ENCODE results near the gene SIGMAR1.

The SIGMAR1 gene

GRCh38 chr9:34659592-34660253 lies 22.1 kb upstream of the SIGMAR1 start:
- Histone ChIP-seq H2AFZ (ENCODE audit: low read depth, low read length) (no peak overlapping the region), H2BK120ac (ENCODE audit: low read depth, low read length) (no peak overlapping the region)
- WGBS, result 92% methylated on average over 8 of the region's 8 CpGs

GRCh38 chr9:34658461-34658860 lies 20.9 kb upstream of the SIGMAR1 start:
- DNase-seq, result no peak
- Histone ChIP-seq H3K27me3 (ENCODE audit: control insufficient read depth in 1 of 2, insufficient read depth in 1 of 2, low read length in 2 of 2) (no peaks in the 10 kb centered on the region), H3K9me3 (ENCODE audit: control insufficient read depth, low read length) (no peaks in the 10 kb centered on the region), H3K14ac (ENCODE audit: low read length in 2 of 2) (no peak overlapping the region), H2BK120ac (ENCODE audit: low read depth, low read length) (no peak overlapping the region), H2BK5ac (ENCODE audit: low read depth, low read length, poor library complexity, severe bottlenecking) (no peak overlapping the region), H3K23ac (ENCODE audit: low read length in 2 of 2) (no peak overlapping the region), H2AFZ (ENCODE audit: low read depth, low read length) (no peak overlapping the region), H2BK12ac (ENCODE audit: low read length in 2 of 2) (peak overlapping the region in 1 of 2 experiments; percentile 10), H2BK15ac (ENCODE audit: low read depth, poor library complexity, severe bottlenecking) (no peak overlapping the region), H3K36me3 (ENCODE audit: control insufficient read depth in 1 of 2, insufficient read depth in 2 of 2, low read depth in 1 of 2, low read length in 2 of 2) (peaks cover 17 to 24% of the 10 kb centered on the region in 2 experiments), H2AK5ac (ENCODE audit: low read length, severe bottlenecking) (no peak overlapping the region), H3K27ac (ENCODE audit: low read length, poor library complexity, severe bottlenecking) (no peak overlapping the region), H4K8ac (ENCODE audit: low read length) (no peak overlapping the region), H3K9ac (ENCODE audit: low read length) (no peak overlapping the region), H3K79me1 (replicated peaks; ENCODE audit: low read length, poor library complexity, severe bottlenecking) (peaks cover under 1% of the 10 kb centered on the region), H4K91ac (ENCODE audit: low read length) (no peak overlapping the region), H3K4me1 (ENCODE audit: control insufficient read depth, insufficient read depth, low read depth, low read length) (peaks cover 8% of the 10 kb centered on the region), H3K4me2 (ENCODE audit: low read length, poor library complexity, severe bottlenecking) (no peak overlapping the region), H3K18ac (ENCODE audit: low read depth in 1 of 2, low read length in 2 of 2) (no peak overlapping the region), H3K4me3 (ENCODE audit: insufficient read depth in 1 of 2, low read depth in 1 of 2, low read length in 2 of 2) (no peak overlapping the region), H3K4ac (ENCODE audit: low read depth in 1 of 2, low read length in 2 of 2) (no peak overlapping the region)
- WGBS, result 91% methylated on average over 14 of the region's 14 CpGs

More at GRCh38 chr9:34659592-34660253, 22.1 kb upstream of the SIGMAR1 start:
- H4K8ac ChIP-seq (ENCODE audit: low read length), result no peak overlapping the region
- no peak overlapping the region for H3K9ac ChIP-seq (ENCODE audit: low read length)
- H4K91ac ChIP-seq (ENCODE audit: low read length), result no peak overlapping the region
- H3K4me1 ChIP-seq (ENCODE audit: control insufficient read depth, insufficient read depth, low read depth, low read length), result peaks cover 4% of the 10 kb centered on the region
- no peak overlapping the region for H2AK5ac ChIP-seq (ENCODE audit: low read length, severe bottlenecking)
- no peak overlapping the region for H3K14ac ChIP-seq (ENCODE audit: low read length in 2 of 2)
- H2BK15ac ChIP-seq (ENCODE audit: low read depth, poor library complexity, severe bottlenecking), result no peak overlapping the region
- H3K23ac ChIP-seq (ENCODE audit: low read length in 2 of 2), result no peak overlapping the region
- H2BK5ac ChIP-seq (ENCODE audit: low read depth, low read length, poor library complexity, severe bottlenecking), result no peak overlapping the region
- H3K9me3 ChIP-seq (ENCODE audit: control insufficient read depth, low read length), result no peaks in the 10 kb centered on the region
- no peak overlapping the region for H3K4me3 ChIP-seq (ENCODE audit: insufficient read depth in 1 of 2, low read depth in 1 of 2, low read length in 2 of 2)
- no peak overlapping the region for H3K4ac ChIP-seq (ENCODE audit: low read depth in 1 of 2, low read length in 2 of 2)
- H3K79me1 ChIP-seq (replicated peaks; ENCODE audit: low read length, poor library complexity, severe bottlenecking), result peaks cover 2% of the 10 kb centered on the region
- H3K36me3 ChIP-seq (ENCODE audit: control insufficient read depth in 1 of 2, insufficient read depth in 2 of 2, low read depth in 1 of 2, low read length in 2 of 2), result peaks cover 17 to 29% of the 10 kb centered on the region in 2 experiments
- no peak overlapping the region for H3K27ac ChIP-seq (ENCODE audit: low read length, poor library complexity, severe bottlenecking)
- H3K4me2 ChIP-seq (ENCODE audit: low read length, poor library complexity, severe bottlenecking), result no peak overlapping the region
- H3K18ac ChIP-seq (ENCODE audit: low read depth in 1 of 2, low read length in 2 of 2), result no peak overlapping the region
- peak; percentile 51 for DNase-seq
- no peaks in the 10 kb centered on the region for H3K27me3 ChIP-seq (ENCODE audit: control insufficient read depth in 1 of 2, insufficient read depth in 1 of 2, low read length in 2 of 2)
- no peak overlapping the region for H2BK12ac ChIP-seq (ENCODE audit: low read length in 2 of 2)

- H2AFZ ChIP-seq (ENCODE audit: low read depth, low read length), result no peak overlapping the region
- no peak overlapping the region for H2BK15ac ChIP-seq (ENCODE audit: low read depth, poor library complexity, severe bottlenecking)
- no peaks in the 10 kb centered on the region for H3K9me3 ChIP-seq (ENCODE audit: control insufficient read depth, low read length)
- H4K8ac ChIP-seq (ENCODE audit: low read length), result no peak overlapping the region
- H2BK120ac ChIP-seq (ENCODE audit: low read depth, low read length), result no peak overlapping the region
- H3K79me1 ChIP-seq (replicated peaks; ENCODE audit: low read length, poor library complexity, severe bottlenecking), result peaks cover 3% of the 10 kb centered on the region
- H3K23ac ChIP-seq (ENCODE audit: low read length in 2 of 2), result no peak overlapping the region
- no peaks in the 10 kb centered on the region for H3K27me3 ChIP-seq (ENCODE audit: control insufficient read depth in 1 of 2, insufficient read depth in 1 of 2, low read length in 2 of 2)
- H3K36me3 ChIP-seq (ENCODE audit: control insufficient read depth in 1 of 2, insufficient read depth in 2 of 2, low read depth in 1 of 2, low read length in 2 of 2), result peaks cover 15 to 20% of the 10 kb centered on the region in 2 experiments
- 87% methylated on average over 3 of the region's 5 CpGs for WGBS
- H2AK5ac ChIP-seq (ENCODE audit: low read length, severe bottlenecking), result no peak overlapping the region
- no peak overlapping the region for H3K4ac ChIP-seq (ENCODE audit: low read depth in 1 of 2, low read length in 2 of 2)
- H3K4me1 ChIP-seq (ENCODE audit: control insufficient read depth, insufficient read depth, low read depth, low read length), result peaks cover 22% of the 10 kb centered on the region
- no peak overlapping the region for H3K27ac ChIP-seq (ENCODE audit: low read length, poor library complexity, severe bottlenecking)
- H2BK12ac ChIP-seq (ENCODE audit: low read length in 2 of 2), result no peak overlapping the region
- no peak overlapping the region for H2BK5ac ChIP-seq (ENCODE audit: low read depth, low read length, poor library complexity, severe bottlenecking)
- H4K91ac ChIP-seq (ENCODE audit: low read length), result no peak overlapping the region
- H3K4me2 ChIP-seq (ENCODE audit: low read length, poor library complexity, severe bottlenecking), result no peak overlapping the region
- no peak overlapping the region for H3K18ac ChIP-seq (ENCODE audit: low read depth in 1 of 2, low read length in 2 of 2)
- H3K4me3 ChIP-seq (ENCODE audit: insufficient read depth in 1 of 2, low read depth in 1 of 2, low read length in 2 of 2), result no peak overlapping the region
- no peak overlapping the region for H3K9ac ChIP-seq (ENCODE audit: low read length)
- DNase-seq, result no peak
- no peak overlapping the region for H3K14ac ChIP-seq (ENCODE audit: low read length in 2 of 2)
Observed at GRCh38 chr9:34656992-34657391, 19.4 kb upstream of the SIGMAR1 start.

- Histone ChIP-seq H3K79me1 (replicated peaks; ENCODE audit: low read length, poor library complexity, severe bottlenecking) (peaks cover 7% of the 10 kb centered on the region), H3K4me2 (ENCODE audit: low read length, poor library complexity, severe bottlenecking) (no peak overlapping the region), H3K18ac (ENCODE audit: low read depth in 1 of 2, low read length in 2 of 2) (no peak overlapping the region), H4K91ac (ENCODE audit: low read length) (peak overlapping the region; percentile 55), H2BK5ac (ENCODE audit: low read depth, low read length, poor library complexity, severe bottlenecking) (no peak overlapping the region), H4K8ac (ENCODE audit: low read length) (no peak overlapping the region), H3K9ac (ENCODE audit: low read length) (peak overlapping the region; percentile 58), H2BK12ac (ENCODE audit: low read length in 2 of 2) (no peak overlapping the region), H3K23ac (ENCODE audit: low read length in 2 of 2) (no peak overlapping the region), H2BK15ac (ENCODE audit: low read depth, poor library complexity, severe bottlenecking) (no peak overlapping the region), H3K9me3 (ENCODE audit: control insufficient read depth, low read length) (no peaks in the 10 kb centered on the region), H3K27me3 (ENCODE audit: control insufficient read depth in 1 of 2, insufficient read depth in 1 of 2, low read length in 2 of 2) (no peaks in the 10 kb centered on the region), H3K4ac (ENCODE audit: low read depth in 1 of 2, low read length in 2 of 2) (no peak overlapping the region), H2AFZ (ENCODE audit: low read depth, low read length) (no peak overlapping the region), H3K36me3 (ENCODE audit: control insufficient read depth in 1 of 2, insufficient read depth in 2 of 2, low read depth in 1 of 2, low read length in 2 of 2) (peaks cover 11 to 18% of the 10 kb centered on the region in 2 experiments), H3K4me3 (ENCODE audit: insufficient read depth in 1 of 2, low read depth in 1 of 2, low read length in 2 of 2) (no peak overlapping the region), H2BK120ac (ENCODE audit: low read depth, low read length) (no peak overlapping the region), H3K4me1 (ENCODE audit: control insufficient read depth, insufficient read depth, low read depth, low read length) (peaks cover 29% of the 10 kb centered on the region), H3K27ac (ENCODE audit: low read length, poor library complexity, severe bottlenecking) (no peak overlapping the region), H3K14ac (ENCODE audit: low read length in 2 of 2) (no peak overlapping the region), H2AK5ac (ENCODE audit: low read length, severe bottlenecking) (no peak overlapping the region)
- WGBS, result 82% methylated on average over 5 of the region's 5 CpGs
- DNase-seq, result no peak
Observed at GRCh38 chr9:34655394-34655793, 17.8 kb upstream of the SIGMAR1 start.
